ENCODE results near the gene NFX1.

GRCh38 chr9:33393581-33393980 is 103.3 kb downstream of the NFX1 start:
- no peak for TF ChIP-seq CTCF (IDR thresholded peaks at IDR 0.05)
- no peak for TF ChIP-seq POLR2A (IDR thresholded peaks at IDR 0.05)
- no peak for TF ChIP-seq POLR2AphosphoS5 (IDR thresholded peaks at IDR 0.05; ENCODE audit: insufficient read depth in 1 of 2, low read depth in 1 of 2)

Data from vagina (tissue), 2 donors.